ENCODE measurements around the gene KCNK13. TPM values are rescaled to one million over a fixed set of nuclear protein-coding genes. Genes with fewer than 3 reads are reported as not detected.

The KCNK13 gene
- total and polyA plus RNA-seq, 2 experiments from 2014 or later = 0.21 to 1.0 TPM

GRCh38 chr14:90213099-90213748 is 151.4 kb downstream of the KCNK13 start:
- Histone ChIP-seq H3K36me3 (ENCODE audit: insufficient read depth) (peaks cover 4% of the 10 kb centered on the region; the same call in 1 of the 2 replicates), H3F3A (replicated peaks; ENCODE audit: low read depth) (no peaks in the 10 kb centered on the region)
- peaks cover 19% of the 10 kb centered on the region for H3K36me3 Mint-ChIP-seq (ENCODE audit: low read depth)

More at GRCh38 chr14:90213099-90213748, 151.4 kb downstream of the KCNK13 start:
- Histone ChIP-seq H3K9me2 (ENCODE audit: insufficient read depth) (no peaks in the 10 kb centered on the region), H4K20me1 (replicated peaks; ENCODE audit: insufficient read depth) (no peaks in the 10 kb centered on the region), H3K4me3 (no peak overlapping the region), H3K4me2 (no peak overlapping the region), H3K27ac (ENCODE audit: low read depth) (no peak overlapping the region), H3K79me2 (replicated peaks; ENCODE audit: insufficient read depth) (no peaks in the 10 kb centered on the region), H3K4me1 (ENCODE audit: insufficient read depth) (no peaks in the 10 kb centered on the region), H2AFZ (no peak overlapping the region), H3K27me3 (ENCODE audit: insufficient read depth) (no peaks in the 10 kb centered on the region)
- no peak overlapping the region for H3K27ac Mint-ChIP-seq
- DNase-seq (ENCODE audit: low spot score) (no peak), ATAC-seq (no peak)
- H3K4me3 Mint-ChIP-seq = no peak overlapping the region
- no peaks in the 10 kb centered on the region for H3K4me1 Mint-ChIP-seq
- no peak for TF ChIP-seq CREB1 (CRISPR knock-in tag; IDR thresholded peaks at IDR 0.05; ENCODE audit: low read depth)
- TF ChIP-seq EZH2phosphoT487 (IDR thresholded peaks at IDR 0.05; ENCODE audit: unreplicated experiment) = no peak
- TF ChIP-seq, protein P1, sequence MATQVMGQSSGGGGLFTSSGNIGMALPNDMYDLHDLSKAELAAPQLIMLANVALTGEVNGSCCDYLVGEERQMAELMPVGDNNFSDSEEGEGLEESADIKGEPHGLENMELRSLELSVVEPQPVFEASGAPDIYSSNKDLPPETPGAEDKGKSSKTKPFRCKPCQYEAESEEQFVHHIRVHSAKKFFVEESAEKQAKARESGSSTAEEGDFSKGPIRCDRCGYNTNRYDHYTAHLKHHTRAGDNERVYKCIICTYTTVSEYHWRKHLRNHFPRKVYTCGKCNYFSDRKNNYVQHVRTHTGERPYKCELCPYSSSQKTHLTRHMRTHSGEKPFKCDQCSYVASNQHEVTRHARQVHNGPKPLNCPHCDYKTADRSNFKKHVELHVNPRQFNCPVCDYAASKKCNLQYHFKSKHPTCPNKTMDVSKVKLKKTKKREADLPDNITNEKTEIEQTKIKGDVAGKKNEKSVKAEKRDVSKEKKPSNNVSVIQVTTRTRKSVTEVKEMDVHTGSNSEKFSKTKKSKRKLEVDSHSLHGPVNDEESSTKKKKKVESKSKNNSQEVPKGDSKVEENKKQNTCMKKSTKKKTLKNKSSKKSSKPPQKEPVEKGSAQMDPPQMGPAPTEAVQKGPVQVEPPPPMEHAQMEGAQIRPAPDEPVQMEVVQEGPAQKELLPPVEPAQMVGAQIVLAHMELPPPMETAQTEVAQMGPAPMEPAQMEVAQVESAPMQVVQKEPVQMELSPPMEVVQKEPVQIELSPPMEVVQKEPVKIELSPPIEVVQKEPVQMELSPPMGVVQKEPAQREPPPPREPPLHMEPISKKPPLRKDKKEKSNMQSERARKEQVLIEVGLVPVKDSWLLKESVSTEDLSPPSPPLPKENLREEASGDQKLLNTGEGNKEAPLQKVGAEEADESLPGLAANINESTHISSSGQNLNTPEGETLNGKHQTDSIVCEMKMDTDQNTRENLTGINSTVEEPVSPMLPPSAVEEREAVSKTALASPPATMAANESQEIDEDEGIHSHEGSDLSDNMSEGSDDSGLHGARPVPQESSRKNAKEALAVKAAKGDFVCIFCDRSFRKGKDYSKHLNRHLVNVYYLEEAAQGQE (IDR thresholded peaks at IDR 0.05; ENCODE audit: unreplicated experiment) = no peak
- TF ChIP-seq ETS1 (IDR thresholded peaks at IDR 0.05) = no peak
- no peak for TF ChIP-seq ZNF331 (CRISPR knock-in tag; IDR thresholded peaks at IDR 0.05; ENCODE audit: low read depth)
- TF ChIP-seq STAT1 (IDR thresholded peaks at IDR 0.05; ENCODE audit: unreplicated experiment) = no peak
- no peak for TF ChIP-seq EZH2 (IDR thresholded peaks at IDR 0.05; ENCODE audit: low read depth, unreplicated experiment)
- TF ChIP-seq, protein P2, sequence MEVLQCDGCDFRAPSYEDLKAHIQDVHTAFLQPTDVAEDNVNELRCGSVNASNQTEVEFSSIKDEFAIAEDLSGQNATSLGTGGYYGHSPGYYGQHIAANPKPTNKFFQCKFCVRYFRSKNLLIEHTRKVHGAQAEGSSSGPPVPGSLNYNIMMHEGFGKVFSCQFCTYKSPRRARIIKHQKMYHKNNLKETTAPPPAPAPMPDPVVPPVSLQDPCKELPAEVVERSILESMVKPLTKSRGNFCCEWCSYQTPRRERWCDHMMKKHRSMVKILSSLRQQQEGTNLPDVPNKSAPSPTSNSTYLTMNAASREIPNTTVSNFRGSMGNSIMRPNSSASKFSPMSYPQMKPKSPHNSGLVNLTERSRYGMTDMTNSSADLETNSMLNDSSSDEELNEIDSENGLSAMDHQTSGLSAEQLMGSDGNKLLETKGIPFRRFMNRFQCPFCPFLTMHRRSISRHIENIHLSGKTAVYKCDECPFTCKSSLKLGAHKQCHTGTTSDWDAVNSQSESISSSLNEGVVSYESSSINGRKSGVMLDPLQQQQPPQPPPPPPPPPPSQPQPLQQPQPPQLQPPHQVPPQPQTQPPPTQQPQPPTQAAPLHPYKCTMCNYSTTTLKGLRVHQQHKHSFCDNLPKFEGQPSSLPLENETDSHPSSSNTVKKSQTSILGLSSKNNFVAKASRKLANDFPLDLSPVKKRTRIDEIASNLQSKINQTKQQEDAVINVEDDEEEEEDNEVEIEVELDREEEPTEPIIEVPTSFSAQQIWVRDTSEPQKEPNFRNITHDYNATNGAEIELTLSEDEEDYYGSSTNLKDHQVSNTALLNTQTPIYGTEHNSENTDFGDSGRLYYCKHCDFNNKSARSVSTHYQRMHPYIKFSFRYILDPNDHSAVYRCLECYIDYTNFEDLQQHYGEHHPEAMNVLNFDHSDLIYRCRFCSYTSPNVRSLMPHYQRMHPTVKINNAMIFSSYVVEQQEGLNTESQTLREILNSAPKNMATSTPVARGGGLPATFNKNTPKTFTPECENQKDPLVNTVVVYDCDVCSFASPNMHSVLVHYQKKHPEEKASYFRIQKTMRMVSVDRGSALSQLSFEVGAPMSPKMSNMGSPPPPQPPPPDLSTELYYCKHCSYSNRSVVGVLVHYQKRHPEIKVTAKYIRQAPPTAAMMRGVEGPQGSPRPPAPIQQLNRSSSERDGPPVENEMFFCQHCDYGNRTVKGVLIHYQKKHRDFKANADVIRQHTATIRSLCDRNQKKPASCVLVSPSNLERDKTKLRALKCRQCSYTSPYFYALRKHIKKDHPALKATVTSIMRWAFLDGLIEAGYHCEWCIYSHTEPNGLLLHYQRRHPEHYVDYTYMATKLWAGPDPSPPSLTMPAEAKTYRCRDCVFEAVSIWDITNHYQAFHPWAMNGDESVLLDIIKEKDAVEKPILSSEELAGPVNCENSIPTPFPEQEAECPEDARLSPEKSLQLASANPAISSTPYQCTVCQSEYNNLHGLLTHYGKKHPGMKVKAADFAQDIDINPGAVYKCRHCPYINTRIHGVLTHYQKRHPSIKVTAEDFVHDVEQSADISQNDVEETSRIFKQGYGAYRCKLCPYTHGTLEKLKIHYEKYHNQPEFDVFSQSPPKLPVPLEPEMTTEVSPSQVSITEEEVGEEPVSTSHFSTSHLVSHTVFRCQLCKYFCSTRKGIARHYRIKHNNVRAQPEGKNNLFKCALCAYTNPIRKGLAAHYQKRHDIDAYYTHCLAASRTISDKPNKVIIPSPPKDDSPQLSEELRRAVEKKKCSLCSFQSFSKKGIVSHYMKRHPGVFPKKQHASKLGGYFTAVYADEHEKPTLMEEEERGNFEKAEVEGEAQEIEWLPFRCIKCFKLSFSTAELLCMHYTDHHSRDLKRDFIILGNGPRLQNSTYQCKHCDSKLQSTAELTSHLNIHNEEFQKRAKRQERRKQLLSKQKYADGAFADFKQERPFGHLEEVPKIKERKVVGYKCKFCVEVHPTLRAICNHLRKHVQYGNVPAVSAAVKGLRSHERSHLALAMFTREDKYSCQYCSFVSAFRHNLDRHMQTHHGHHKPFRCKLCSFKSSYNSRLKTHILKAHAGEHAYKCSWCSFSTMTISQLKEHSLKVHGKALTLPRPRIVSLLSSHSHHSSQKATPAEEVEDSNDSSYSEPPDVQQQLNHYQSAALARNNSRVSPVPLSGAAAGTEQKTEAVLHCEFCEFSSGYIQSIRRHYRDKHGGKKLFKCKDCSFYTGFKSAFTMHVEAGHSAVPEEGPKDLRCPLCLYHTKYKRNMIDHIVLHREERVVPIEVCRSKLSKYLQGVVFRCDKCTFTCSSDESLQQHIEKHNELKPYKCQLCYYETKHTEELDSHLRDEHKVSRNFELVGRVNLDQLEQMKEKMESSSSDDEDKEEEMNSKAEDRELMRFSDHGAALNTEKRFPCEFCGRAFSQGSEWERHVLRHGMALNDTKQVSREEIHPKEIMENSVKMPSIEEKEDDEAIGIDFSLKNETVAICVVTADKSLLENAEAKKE (CRISPR knock-in tag; IDR thresholded peaks at IDR 0.05) = no peak
- TF ChIP-seq NANOG (IDR thresholded peaks at IDR 0.05; ENCODE audit: borderline replicate concordance) = no peak
- TF ChIP-seq CTCF (conservative IDR thresholded peaks at IDR 0.05; ENCODE audit: low read depth in 2 of 2) = no peak
- no peak for TF ChIP-seq ZNF114 (CRISPR knock-in tag; IDR thresholded peaks at IDR 0.05)
- no peak for TF ChIP-seq JUNB (IDR thresholded peaks at IDR 0.05; ENCODE audit: unreplicated experiment)
- no peak for TF ChIP-seq POLR2AphosphoS5 (IDR thresholded peaks at IDR 0.05; ENCODE audit: low read depth)
- H3K27me3 Mint-ChIP-seq (ENCODE audit: insufficient read depth, low read depth, poor library complexity) = peaks cover 5% of the 10 kb centered on the region
- H3K9me3 Mint-ChIP-seq = peaks cover 40% of the 10 kb centered on the region

Measured in GM23338 (cell line).